B cell (primary cell): ENCODE results near the gene ADRB2. TPM values are rescaled to one million over a fixed set of nuclear protein-coding genes. Genes with fewer than 3 reads are reported as not detected.

Experiments used
- ATAC-seq: fragments of 200-7000 bp; cut with Tn5 transposase; one replicate; pipeline ENCODE4 v1.10.0; 2021; ENCODE audit warnings: low read depth, mild to moderate bottlenecking, moderate number of reproducible peaks, moderate library complexity
- CTCF ChIA-PET: fragments of 350-600 bp; sonication (Branson Sonifier 250); formaldehyde crosslinking; loops from one replicate; lab custom pipeline; 2021; ENCODE audit warnings: antibody characterized with exemption, inconsistent platforms; lab: Charles Lee
- POLR2A ChIA-PET: fragments of 350-600 bp; sonication (Branson Sonifier 250); formaldehyde crosslinking; loops from one replicate; lab custom pipeline; 2021; ENCODE audit warnings: antibody characterized with exemption; lab: Charles Lee
- DNase-seq: peaks from one replicate; pipeline ENCODE4 v3.0.0; 2013
- H2AFZ ChIP-seq: 2 replicates; pipeline ENCODE4 v1.6.1; 2012; ENCODE audit warnings: mild to moderate bottlenecking, low read depth, low read length; ENCODE audit not compliant: insufficient read depth, poor library complexity, severe bottlenecking
- H3K27ac ChIP-seq, 2 donors: 1 replicate in 1 of 2; 2 replicates in 1 of 2; pipeline ENCODE4 v1.5.1; 2012 to 2013; ENCODE audit warnings: low read length in 2 of 2, mild to moderate bottlenecking in 2 of 2, moderate library complexity in 1 of 2
- H3K27me3 ChIP-seq, 4 experiments: fragments of 200-600 bp in 1 of 4; sonication (generic) in 1 of 4; replicated peaks in 1 of 4; 1 replicate in 2 of 4; 2 replicates in 2 of 4; pipeline versions ENCODE4 v1.6.1 to v1.7.0; 2013 to 2016; ENCODE audit warnings: low read length in 3 of 4, mild to moderate bottlenecking in 2 of 4, mixed read lengths in 1 of 4, moderate library complexity in 1 of 4; ENCODE audit not compliant: insufficient read depth in 4 of 4, control insufficient read depth in 3 of 4; ENCODE audit errors: control extremely low read depth in 1 of 4
- H3K36me3 ChIP-seq, 2 experiments: replicated peaks in 1 of 2; 1 replicate in 1 of 2; 2 replicates in 1 of 2; pipeline versions ENCODE4 v1.6.1 to v1.7.1; 2013; ENCODE audit warnings: low read length in 1 of 2; ENCODE audit not compliant: insufficient read depth in 2 of 2, control insufficient read depth in 1 of 2; ENCODE audit errors: control extremely low read depth in 1 of 2, extremely low read depth in 1 of 2
- H3K4me1 ChIP-seq, 2 donors: fragments of 200-600 bp in 1 of 2; sonication (generic) in 1 of 2; 1 replicate in 1 of 2; 2 replicates in 1 of 2; pipeline versions ENCODE4 v1.5.1 to v1.6.1; 2013 to 2017; ENCODE audit warnings: low read length in 2 of 2; ENCODE audit not compliant: control insufficient read depth in 2 of 2, insufficient read depth in 2 of 2
- H3K4me2 ChIP-seq: replicated peaks from 2 replicates; pipeline ENCODE3; 2012; ENCODE audit warnings: mild to moderate bottlenecking, low read depth, low read length; ENCODE audit not compliant: poor library complexity, severe bottlenecking
- H3K4me3 ChIP-seq, 5 experiments: fragments of 200-600 bp in 1 of 5; sonication (generic) in 1 of 5; 1 replicate in 3 of 5; 2 replicates in 2 of 5; pipeline versions ENCODE4 v1.5.1 to v1.7.0; 2011 to 2016; ENCODE audit warnings: low read length in 4 of 5, mild to moderate bottlenecking in 4 of 5, low read depth in 2 of 5, control low read depth in 1 of 5, moderate library complexity in 1 of 5; ENCODE audit not compliant: insufficient read depth in 1 of 5; ENCODE audit errors: control extremely low read depth in 1 of 5, extremely low read depth in 1 of 5
- H3K79me2 ChIP-seq: fragments of 200-600 bp; sonication (generic); one replicate; pipeline ENCODE4 v1.6.0; 2016; ENCODE audit warnings: low read length; ENCODE audit not compliant: control insufficient read depth, insufficient read depth
- H3K9ac ChIP-seq: fragments of 200-600 bp; sonication (generic); 2 replicates; pipeline ENCODE4 v1.6.1; 2017; ENCODE audit warnings: mild to moderate bottlenecking, low read length, moderate library complexity
- H3K9me3 ChIP-seq, 3 donors: one replicate each; pipeline versions ENCODE4 v1.6.1 to v1.7.1; 2013; ENCODE audit warnings: low read length in 2 of 3; ENCODE audit not compliant: control insufficient read depth in 2 of 3, insufficient read depth in 1 of 3; ENCODE audit errors: control extremely low read depth in 1 of 3
- H4K20me1 ChIP-seq: 2 replicates; pipeline ENCODE4 v1.6.0; 2012; ENCODE audit warnings: mild to moderate bottlenecking, low read length; ENCODE audit not compliant: insufficient read depth, control insufficient read depth, poor library complexity, severe bottlenecking
- H3K27ac Mint-ChIP-seq: one replicate; pipeline ENCODE4 v1.8.0; 2021; ENCODE audit warnings: mixed read lengths
- H3K27me3 Mint-ChIP-seq: one replicate; pipeline ENCODE4 v1.8.0; 2021; ENCODE audit warnings: mixed read lengths
- H3K4me1 Mint-ChIP-seq: one replicate; pipeline ENCODE4 v1.8.0; 2021; ENCODE audit warnings: mixed read lengths
- H3K4me3 Mint-ChIP-seq: one replicate; pipeline ENCODE4 v1.8.0; 2021; ENCODE audit warnings: mixed read lengths
- H3K9me3 Mint-ChIP-seq: one replicate; pipeline ENCODE4 v1.8.0; 2022; ENCODE audit warnings: mixed read lengths; ENCODE audit not compliant: insufficient read depth
- CTCF ChIP-seq: fragments of 200-600 bp; IDR thresholded peaks from one replicate; pipeline ENCODE4 v1.8.0; 2022; ENCODE audit warnings: antibody characterized with exemption, mild to moderate bottlenecking
- EZH2 ChIP-seq: IDR thresholded peaks from 2 replicates; pipeline ENCODE4 v1.6.1; 2012; ENCODE audit warnings: borderline replicate concordance, low read depth, mild to moderate bottlenecking, moderate library complexity, low read length; ENCODE audit not compliant: insufficient read depth, poor library complexity, severe bottlenecking
- WGBS: methylation state at CpG from one replicate; pipeline ENCODE4 v1.1.5; 2013; ENCODE audit warnings: missing lambda C conversion rate; ENCODE audit not compliant: insufficient coverage; 5-methylcytosine and 5-hydroxymethylcytosine counted together
- intact Hi-C: fragments of 100-400 bp; cut with micrococcal nuclease; formaldehyde crosslinking; loops from one replicate; pipeline ENCODE4 v1.10.0; 2022
- polyA plus RNA-seq: library from polyadenylated mRNA; depleted of rRNA; stranded (reverse); fragments of >200 nt; gene quantifications from 2 replicates; pipeline ENCODE4 v1.2.3, GENCODE V29; 2012
- total RNA-seq, 2 donors: library from RNA; stranded (reverse); fragments of 120-200 nt in 1 of 2; gene quantifications; 1 replicate in 1 of 2; 2 replicates in 1 of 2; pipeline versions ENCODE4 v1.2.3 to v1.2.4, GENCODE V29; 2013 to 2022

The ADRB2 gene
- total and polyA plus RNA-seq, 2 donors (not counting 1 experiment from before 2014, with no cell fraction given) = 6.0 to 12.4 TPM

DNA sequence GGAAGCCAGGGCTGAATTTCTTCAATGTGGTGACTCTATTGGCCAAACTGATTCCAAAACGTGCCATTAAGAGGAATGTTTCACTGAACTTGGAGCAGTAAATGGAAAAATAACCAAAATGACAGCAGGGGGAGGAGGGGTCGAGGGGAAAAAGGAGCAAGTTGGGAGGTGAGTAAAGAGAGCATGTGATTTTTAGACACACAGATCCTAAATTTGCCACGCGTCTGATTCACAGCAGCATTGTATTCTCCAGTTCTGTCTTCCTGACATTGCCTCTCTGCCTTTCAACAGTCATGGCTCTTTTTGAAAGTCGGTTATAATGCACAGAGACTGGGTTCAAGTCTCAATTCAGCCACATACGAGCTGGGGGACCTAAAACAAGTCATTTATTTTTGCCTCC lies 22.0 kb upstream of the ADRB2 start:
- CTCF ChIA-PET = interaction anchor here (0.9 to 8.1 kb wide), 5 partner anchors 13 to 162 kb away, joined by 3 to 46 read pairs (median 14); no protein-coding TSS in a partner anchor
- H3K4me2 ChIP-seq = no peak overlapping the region
- no peaks in the 10 kb centered on the region for H3K36me3 ChIP-seq
- no peak overlapping the region for H2AFZ ChIP-seq
- no peaks in the 10 kb centered on the region for H4K20me1 ChIP-seq
- 89% methylated on average over 6 of the region's 6 CpGs for WGBS
- no peak overlapping the region for H3K27ac Mint-ChIP-seq
- H3K4me1 Mint-ChIP-seq = peaks cover 49% of the 10 kb centered on the region
- H3K27me3 ChIP-seq = no peaks in the 10 kb centered on the region
- POLR2A ChIA-PET = no interaction called here
- TF ChIP-seq CTCF = no peak
- TF ChIP-seq EZH2 = no peak
- no peak for DNase-seq
- H3K4me3 ChIP-seq = no peak overlapping the region
- intact Hi-C loops = loop anchor here (10.0 kb wide), 1 partner anchor 550 kb away; the partner anchor contains the start of gene PCYOX1L
- no peaks in the 10 kb centered on the region for H3K9me3 Mint-ChIP-seq
- H3K79me2 ChIP-seq = no peaks in the 10 kb centered on the region
- no peak overlapping the region for H3K4me3 Mint-ChIP-seq
- peaks cover 38 to 54% of the 10 kb centered on the region in 2 donors for H3K4me1 ChIP-seq
- H3K9ac ChIP-seq = no peak overlapping the region
- H3K9me3 ChIP-seq = no peaks in the 10 kb centered on the region
- H3K27me3 Mint-ChIP-seq = no peaks in the 10 kb centered on the region
- ATAC-seq = no peak
- H3K27ac ChIP-seq = no peak overlapping the region
